Adrenal gland (tissue), 12 donors: ENCODE results near the gene SYPL2. TPM values are rescaled to one million over a fixed set of nuclear protein-coding genes. Genes with fewer than 3 reads are reported as not detected.
"Not testable (repeated sequence)": the region's sequence is repeated elsewhere in the genome, so short reads cannot be mapped to it uniquely, and the experiment has no call there.

Experiments
- DNase-seq, 7 donors: peaks; one replicate each; pipeline ENCODE4 v3.0.0-alpha.2; 2019 to 2020
- H3K27ac ChIP-seq, 5 donors: fragments of 200-600 bp; sonication (generic) in 4 of 5; 1 replicate in 3 of 5; 2 replicates in 2 of 5; pipeline versions ENCODE4 v1.5.1 to v1.8.0; 2016 to 2020; ENCODE audit warnings: mild to moderate bottlenecking in 1 of 5
- H3K27me3 ChIP-seq: fragments of 200-600 bp; 2 replicates; pipeline ENCODE4 v1.8.0; 2021
- H3K36me3 ChIP-seq, 2 donors: fragments of 200-600 bp; replicated peaks in 1 of 2; 1 replicate in 1 of 2; 2 replicates in 1 of 2; pipeline versions ENCODE4 v1.5.1 to v1.8.0; 2018 to 2022
- H3K4me1 ChIP-seq, 2 donors: fragments of 200-600 bp; replicated peaks in 1 of 2; 1 replicate in 1 of 2; 2 replicates in 1 of 2; pipeline versions ENCODE4 v1.5.1 to v1.8.0; 2018 to 2021
- H3K4me3 ChIP-seq, 4 donors: fragments of 200-600 bp; sonication (generic) in 3 of 4; one replicate each; pipeline ENCODE4 v1.5.1; 2016 to 2018
- H3K9me3 ChIP-seq, 3 donors: fragments of 200-600 bp; sonication (generic) in 1 of 3; replicated peaks in 1 of 3; 1 replicate in 2 of 3; 2 replicates in 1 of 3; pipeline versions ENCODE4 v1.5.1 to v1.8.0; 2016 to 2021
- POLR2A ChIP-seq, 2 donors: fragments of 450-650 bp; IDR thresholded peaks; one replicate each; pipeline ENCODE4 v1.6.1; 2017; ENCODE audit warnings: antibody characterized with exemption in 2 of 2, mild to moderate bottlenecking in 2 of 2, moderate library complexity in 1 of 2
- WGBS, 4 donors: extraction: QIAGEN DNeasy Blood & Tissue Kit in 2 of 4; methylation state at CpG; one replicate each; pipeline versions ENCODE4 v1.1.5 to v1.1.7; 2013 to 2017; 5-methylcytosine and 5-hydroxymethylcytosine counted together
- intact Hi-C, 2 donors: fragments of 100-400 bp; cut with DNase I; formaldehyde crosslinking; loops; one replicate each; pipeline versions ENCODE4 v1.14.1 to v1.15.0; 2022 to 2023
- polyA plus RNA-seq, 3 donors: library from polyadenylated mRNA; stranded (reverse); fragments of 200-250 nt in 2 of 3; fragments of 350-450 nt in 1 of 3; fragmentation: Illumina TruSeq in 1 of 3; extraction: RNeasy Lipid Tissue Mini Kit (QIAGEN cat#74804) in 1 of 3; gene quantifications; one replicate each; pipeline ENCODE4 v1.2.3, GENCODE V29; 2013 to 2014
- total RNA-seq, 9 donors: library from RNA; depleted of rRNA in 4 of 9; stranded (reverse); fragments of >200 nt in 4 of 9; fragments of 120-200 nt in 1 of 9; fragmentation: NEBNext Ultra II Directional in 1 of 9; extraction: Animal tissue kit (Norgen Biotek cat#: 25700) in 1 of 9; gene quantifications; one replicate each; pipeline versions ENCODE4 v1.1.0 to v1.2.4, GENCODE V29; 2013 to 2023
- TF ChIP-seq, protein P1 (sequence below), 6 experiments: fragments of 450-650 bp in 4 of 6; fragments of 200-600 bp in 2 of 6; sonication (generic) in 1 of 6; IDR thresholded peaks; 1 replicate in 5 of 6; 2 replicates in 1 of 6; pipeline versions ENCODE4 v1.5.1 to v1.8.0; 2016 to 2021; ENCODE audit warnings: antibody characterized with exemption in 6 of 6, mild to moderate bottlenecking in 2 of 6, moderate library complexity in 1 of 6
- donor health status: healthy with polysubstance abuse.
- donor health status: Bipolar disorder and iron deficiency.
- donor health status: DM: yes; HTN: yes; CAD: no.
- donor health status: DM: no; HTN: no; CAD: no.
- donor health status: DM: no; HTN: no; CAD: no.
- donor health status: DM: yes; HTN: yes; CAD: no.

Gene SYPL2
- total and polyA plus RNA-seq, 12 donors, result 5.8 to 23.6 (median 11.6) TPM

DNA sequence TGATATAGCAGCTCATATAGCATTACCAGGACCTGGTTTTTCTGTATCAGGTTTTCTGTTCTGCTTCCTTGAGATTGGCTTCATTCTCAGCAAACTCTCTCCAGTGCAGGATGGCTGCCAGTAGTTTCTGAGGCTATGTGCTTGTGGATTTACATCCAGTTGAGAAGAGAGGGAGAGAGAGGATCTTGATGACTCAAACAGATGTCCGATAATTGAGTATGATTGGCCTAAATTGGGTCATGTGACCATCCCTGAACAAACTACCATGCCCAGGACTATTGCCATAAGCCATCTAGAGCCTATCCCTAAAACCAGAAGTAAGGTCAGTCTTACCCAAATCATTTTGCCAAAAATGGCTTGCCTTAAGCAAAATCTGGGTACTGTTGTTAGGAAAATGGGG lies 22.0 kb upstream of the SYPL2 start:
- H3K4me3 ChIP-seq, result no peak overlapping the region
- no peak overlapping the region for H3K27ac ChIP-seq
- peaks cover 0 to 1% of the 10 kb centered on the region in 2 donors for H3K4me1 ChIP-seq
- WGBS, 4 donors, result 82 to 95% (median 90%) methylated on average over 1 of the region's 1 CpG
- no peaks in the 10 kb centered on the region for H3K27me3 ChIP-seq
- TF ChIP-seq POLR2A (IDR thresholded peaks at IDR 0.05), result no peak
- TF ChIP-seq, protein P1, sequence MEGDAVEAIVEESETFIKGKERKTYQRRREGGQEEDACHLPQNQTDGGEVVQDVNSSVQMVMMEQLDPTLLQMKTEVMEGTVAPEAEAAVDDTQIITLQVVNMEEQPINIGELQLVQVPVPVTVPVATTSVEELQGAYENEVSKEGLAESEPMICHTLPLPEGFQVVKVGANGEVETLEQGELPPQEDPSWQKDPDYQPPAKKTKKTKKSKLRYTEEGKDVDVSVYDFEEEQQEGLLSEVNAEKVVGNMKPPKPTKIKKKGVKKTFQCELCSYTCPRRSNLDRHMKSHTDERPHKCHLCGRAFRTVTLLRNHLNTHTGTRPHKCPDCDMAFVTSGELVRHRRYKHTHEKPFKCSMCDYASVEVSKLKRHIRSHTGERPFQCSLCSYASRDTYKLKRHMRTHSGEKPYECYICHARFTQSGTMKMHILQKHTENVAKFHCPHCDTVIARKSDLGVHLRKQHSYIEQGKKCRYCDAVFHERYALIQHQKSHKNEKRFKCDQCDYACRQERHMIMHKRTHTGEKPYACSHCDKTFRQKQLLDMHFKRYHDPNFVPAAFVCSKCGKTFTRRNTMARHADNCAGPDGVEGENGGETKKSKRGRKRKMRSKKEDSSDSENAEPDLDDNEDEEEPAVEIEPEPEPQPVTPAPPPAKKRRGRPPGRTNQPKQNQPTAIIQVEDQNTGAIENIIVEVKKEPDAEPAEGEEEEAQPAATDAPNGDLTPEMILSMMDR (IDR thresholded peaks at IDR 0.05), result no peak
- no peak for DNase-seq
- no peaks in the 10 kb centered on the region for H3K36me3 ChIP-seq
- intact Hi-C loops, result no loop called here
- H3K9me3 ChIP-seq, result no peaks in the 10 kb centered on the region

DNA sequence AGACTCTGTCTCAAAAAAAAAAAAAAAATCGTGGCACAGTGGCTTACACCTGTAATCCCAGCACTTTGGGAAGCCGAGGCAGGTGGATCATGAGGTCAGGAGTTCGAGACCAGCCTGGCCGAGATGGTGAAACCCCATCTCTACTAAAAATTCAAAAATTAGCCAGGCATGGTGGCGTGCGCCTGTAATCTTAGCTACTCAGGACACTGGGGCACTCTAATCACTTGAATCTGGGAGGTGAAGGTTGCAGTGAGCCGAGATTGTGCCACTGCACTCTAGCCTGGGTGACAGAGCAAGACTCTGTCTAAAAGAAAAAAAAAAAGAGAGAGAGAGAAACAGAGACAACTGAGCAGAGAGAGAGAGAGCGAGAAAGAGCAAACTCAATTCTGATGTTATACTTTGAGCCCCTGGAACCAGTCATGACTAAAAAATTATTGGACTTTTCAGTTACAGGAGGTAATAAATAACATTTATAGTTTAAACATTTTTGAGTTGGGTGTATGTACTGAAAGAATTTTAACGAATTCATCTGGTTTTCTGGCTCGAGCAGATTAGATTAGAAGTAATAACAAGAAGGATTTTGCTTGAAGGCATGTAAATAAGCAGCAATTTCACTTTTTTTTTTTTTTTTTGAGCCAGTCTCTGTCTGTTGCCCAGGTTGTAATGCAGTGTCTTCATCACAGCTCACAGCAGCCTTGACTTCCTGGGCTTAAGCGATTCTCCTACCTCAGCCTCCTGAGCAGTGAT lies 20.2 kb upstream of the SYPL2 start:
- DNase-seq, H3K27me3 ChIP-seq, H3K4me1 ChIP-seq, H3K9me3 ChIP-seq, intact Hi-C loops, H3K27ac ChIP-seq, H3K36me3 ChIP-seq, H3K4me3 ChIP-seq: not testable (repeated sequence)
- 62 to 69% (median 63%) methylated on average over 11 of the region's 11 CpGs for WGBS, 4 donors

DNA sequence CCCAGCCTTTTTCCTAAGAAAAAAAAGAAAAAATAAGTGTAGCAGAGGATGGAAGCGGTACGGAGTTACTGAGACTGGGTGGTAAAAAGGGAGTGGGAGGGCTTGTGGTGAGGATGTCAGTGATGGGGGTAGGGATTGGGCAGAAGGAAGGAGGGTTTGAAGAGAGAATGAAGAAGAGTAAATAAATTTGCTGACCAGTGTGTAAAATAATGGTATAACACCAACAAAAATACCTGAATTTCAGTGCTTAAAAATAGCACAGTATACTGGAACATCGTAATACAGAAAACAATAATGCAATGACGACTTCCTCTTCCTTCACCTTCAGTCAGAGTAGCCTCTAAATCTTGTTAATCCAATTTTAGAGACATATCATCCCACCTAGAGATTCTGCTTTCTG lies 18.8 kb upstream of the SYPL2 start:
- 67 to 76% (median 67%) methylated on average over 4 of the region's 4 CpGs for WGBS, 4 donors
- Histone ChIP-seq H3K27me3 (no peaks in the 10 kb centered on the region), H3K27ac (no peak overlapping the region), H3K4me3 (no peak overlapping the region), H3K9me3 (no peaks in the 10 kb centered on the region), H3K36me3 (no peaks in the 10 kb centered on the region), H3K4me1 (no peaks in the 10 kb centered on the region)
- DNase-seq, result no peak
- intact Hi-C loops, result no loop called here
- TF ChIP-seq, protein P1 (IDR thresholded peaks at IDR 0.05), result no peak
- no peak for TF ChIP-seq POLR2A (IDR thresholded peaks at IDR 0.05)

DNA sequence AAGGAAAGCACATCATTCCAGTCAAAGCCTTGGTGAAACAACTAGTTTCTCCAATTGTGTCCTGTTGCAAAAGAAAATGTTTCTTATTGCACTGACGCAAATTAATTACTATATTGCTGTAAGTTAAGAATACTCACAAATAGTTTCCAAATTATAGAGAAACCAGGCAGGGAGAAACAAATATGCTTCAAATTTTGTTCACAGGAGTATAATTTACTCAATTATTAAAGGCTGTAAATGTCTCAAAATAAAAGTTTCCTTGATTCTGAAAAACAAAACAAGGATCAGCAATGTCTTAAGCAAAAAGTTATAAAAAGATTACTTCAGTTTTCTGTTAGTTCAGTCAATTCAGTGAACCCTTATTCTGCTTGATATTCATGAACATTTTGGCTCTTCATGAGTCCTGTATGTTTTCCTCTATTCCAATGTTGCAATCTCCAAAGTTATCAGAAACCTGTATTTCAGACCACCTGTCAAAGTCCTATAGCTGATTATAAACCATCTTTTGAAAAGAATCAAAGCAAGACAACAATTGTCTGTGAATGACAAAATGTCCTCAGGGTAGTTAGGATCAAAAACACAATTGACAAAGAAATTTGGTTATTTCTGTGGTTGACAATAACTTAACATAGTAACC lies 11.7 kb upstream of the SYPL2 start:
- Histone ChIP-seq H3K9me3 (no peaks in the 10 kb centered on the region), H3K36me3 (no peaks in the 10 kb centered on the region), H3K27me3 (no peaks in the 10 kb centered on the region), H3K4me3 (no peak overlapping the region), H3K27ac (no peak overlapping the region), H3K4me1 (no peaks in the 10 kb centered on the region)
- DNase-seq, result no peak
- TF ChIP-seq POLR2A (IDR thresholded peaks at IDR 0.05), result no peak
- TF ChIP-seq, protein P1 (IDR thresholded peaks at IDR 0.05), result no peak
- WGBS, 4 donors, result 89 to 96% (median 95%) methylated on average over 1 of the region's 1 CpG
- intact Hi-C loops, result no loop called here

DNA sequence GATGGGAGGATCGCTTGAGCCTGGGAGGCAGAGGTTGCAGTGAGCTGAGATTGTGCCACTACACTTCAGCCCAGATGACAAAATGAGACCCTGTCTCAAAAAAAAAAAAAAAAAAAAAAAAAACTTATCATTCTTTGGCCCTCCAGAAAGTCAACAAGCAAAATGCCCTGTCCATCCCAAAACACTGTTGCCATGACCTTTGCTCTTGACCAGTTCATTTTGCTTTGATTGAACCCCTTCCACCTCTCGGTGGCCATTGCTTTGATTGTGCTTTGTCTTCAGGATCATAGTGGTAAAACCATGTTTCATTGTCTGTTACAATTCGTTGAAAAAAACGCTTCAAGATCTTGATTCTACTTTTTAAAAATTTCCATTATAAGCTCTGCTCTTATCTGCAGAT lies 8.5 kb upstream of the SYPL2 start:
- TF ChIP-seq, protein P1 (IDR thresholded peaks at IDR 0.05), result no peak
- 78 to 85% (median 82%) methylated on average over 4 of the region's 4 CpGs for WGBS, 4 donors

More for the DNA sequence above, 8.5 kb upstream of the SYPL2 start:
- no peak for DNase-seq
- H3K36me3 ChIP-seq, result no peaks in the 10 kb centered on the region
- no peaks in the 10 kb centered on the region for H3K4me1 ChIP-seq
- H3K27me3 ChIP-seq, result no peaks in the 10 kb centered on the region
- H3K4me3 ChIP-seq, result no peak overlapping the region
- intact Hi-C loops, result no loop called here
- H3K9me3 ChIP-seq, result no peaks in the 10 kb centered on the region
- no peak overlapping the region for H3K27ac ChIP-seq
